B cell (primary cell): ENCODE results near the gene ABLIM3.

Source experiments
- CTCF ChIP-seq: fragments of 200-600 bp; IDR thresholded peaks from one replicate; pipeline ENCODE4 v1.8.0; 2022; ENCODE audit warnings: antibody characterized with exemption, mild to moderate bottlenecking
- EZH2 ChIP-seq: IDR thresholded peaks from 2 replicates; pipeline ENCODE4 v1.6.1; 2012; ENCODE audit warnings: borderline replicate concordance, low read depth, mild to moderate bottlenecking, moderate library complexity, low read length; ENCODE audit not compliant: insufficient read depth, poor library complexity, severe bottlenecking

- TF ChIP-seq CTCF: no peak
- TF ChIP-seq EZH2: no peak
Measured at GRCh38 chr5:149113669-149114068, 27.6 kb upstream of the ABLIM3 start.
